C1 segment of cervical spinal cord (tissue), 14 donors: ENCODE measurements around the gene ZXDC.

Experiments
- DNase-seq, 14 donors: peaks; one replicate each; lab custom pipeline; 2025; lab: John Stamatoyannopoulos, UW

ZXDC gene

DNA sequence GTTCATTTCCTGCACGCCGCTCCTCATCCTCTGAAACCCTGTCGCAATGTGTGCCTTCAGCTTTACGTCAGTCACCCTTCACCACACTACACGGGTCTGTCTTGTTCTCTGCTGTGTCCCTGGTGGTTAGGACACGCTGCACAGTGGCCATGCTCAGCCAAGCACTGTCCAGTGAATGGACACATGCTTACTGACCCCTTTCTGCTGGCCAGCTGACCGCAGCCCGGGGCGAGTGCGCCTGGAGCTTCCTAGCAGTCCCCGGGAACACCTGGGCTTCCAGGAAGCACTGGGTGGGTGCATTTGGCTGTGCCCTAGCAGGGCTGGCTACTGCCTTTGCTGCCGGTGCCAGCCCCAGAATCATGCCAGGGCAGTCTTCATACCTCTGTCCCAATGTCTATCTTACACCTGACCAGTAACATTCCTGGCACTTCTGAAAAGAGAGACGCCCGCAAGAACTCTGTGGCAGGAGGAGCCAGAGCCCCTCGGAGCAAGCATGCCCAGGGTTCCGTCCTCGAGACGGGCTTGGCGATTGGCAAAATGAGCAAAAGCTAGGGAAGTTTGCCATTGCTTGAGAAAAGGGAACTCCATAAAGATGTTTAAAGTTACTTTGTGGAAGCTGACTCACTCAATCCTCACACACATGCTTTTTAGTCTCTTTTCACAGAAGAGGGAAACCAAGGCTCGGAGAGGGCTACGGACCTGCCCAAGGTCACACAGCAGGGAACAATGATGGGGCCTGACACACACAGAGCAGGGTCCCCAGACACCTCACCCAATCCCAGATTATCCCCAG is 15.7 kb upstream of the ZXDC start:
- DNase-seq, result no peak

DNA sequence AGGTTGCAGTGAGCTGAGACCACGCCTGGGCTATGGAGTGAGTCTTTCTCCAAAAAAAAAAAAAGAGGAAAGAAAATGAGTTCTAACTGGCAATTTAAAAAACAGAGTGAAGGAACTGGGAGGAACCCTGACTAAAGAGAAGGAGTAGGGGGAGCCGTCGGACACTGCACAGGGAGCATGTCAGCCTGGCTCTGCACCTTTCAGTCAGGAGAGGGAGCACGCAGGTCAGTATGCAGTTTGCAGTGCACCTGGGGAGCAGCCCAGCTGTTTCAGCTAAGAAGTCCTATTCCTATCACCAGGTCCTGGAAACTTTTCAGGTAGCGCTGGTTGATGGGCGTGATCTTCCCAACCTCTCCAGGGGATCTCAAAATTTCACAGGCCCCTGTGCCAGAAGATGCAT is 14.9 kb upstream of the ZXDC start:
- DNase-seq, result no peak

DNA sequence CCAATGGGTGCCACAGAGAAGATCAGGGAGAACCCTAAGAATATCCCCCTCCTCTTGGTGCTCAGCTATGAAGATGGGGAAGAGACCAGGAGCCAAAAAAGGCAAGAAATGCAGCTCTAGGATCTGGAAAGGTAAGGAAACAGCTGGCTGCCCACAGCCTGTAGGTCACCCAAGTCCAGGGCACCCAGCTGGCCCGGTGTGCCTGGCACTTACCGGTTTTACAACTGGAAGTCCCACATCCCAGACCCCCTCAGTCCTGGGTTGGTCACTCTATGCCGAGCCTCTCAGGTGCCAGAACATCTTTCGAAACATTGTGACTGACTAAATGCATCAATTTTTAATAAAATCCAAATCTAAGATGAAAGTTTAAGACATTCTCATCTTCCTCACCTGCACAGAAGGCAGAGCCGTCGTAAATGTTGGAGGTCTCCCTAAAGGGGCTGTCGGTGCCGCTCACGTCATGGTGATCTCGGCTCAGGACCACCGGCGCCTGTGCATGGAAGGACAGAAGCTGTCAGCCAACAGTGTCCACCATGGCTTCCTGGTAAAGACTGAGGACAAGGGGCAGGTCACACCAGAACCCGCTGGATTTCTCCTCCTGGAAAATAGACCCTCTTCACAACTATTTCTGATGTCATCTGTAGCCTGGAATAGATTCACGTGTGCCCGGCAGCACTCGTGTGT is 13.3 kb upstream of the ZXDC start:
- no peak for DNase-seq

DNA sequence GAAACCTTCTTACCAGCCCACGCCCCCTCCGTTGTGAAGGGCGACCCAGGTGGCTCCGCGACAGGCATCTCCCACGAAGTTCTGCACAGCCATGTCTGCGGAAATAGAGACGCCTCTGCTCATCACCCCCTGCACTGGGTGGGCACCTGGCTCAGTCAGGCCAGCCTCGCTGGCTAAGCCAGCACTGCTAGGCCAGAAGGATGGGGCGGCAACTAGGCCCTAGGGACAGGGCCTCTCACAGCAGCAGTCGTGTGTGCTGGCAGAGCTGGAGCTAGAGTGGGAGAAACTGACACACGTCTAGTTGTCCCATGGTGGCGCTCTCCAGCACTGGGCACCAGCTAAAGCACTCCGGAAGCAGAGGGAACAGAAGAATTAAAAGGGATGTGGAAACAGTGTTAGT is 12.5 kb upstream of the ZXDC start:
- no peak for DNase-seq

DNA sequence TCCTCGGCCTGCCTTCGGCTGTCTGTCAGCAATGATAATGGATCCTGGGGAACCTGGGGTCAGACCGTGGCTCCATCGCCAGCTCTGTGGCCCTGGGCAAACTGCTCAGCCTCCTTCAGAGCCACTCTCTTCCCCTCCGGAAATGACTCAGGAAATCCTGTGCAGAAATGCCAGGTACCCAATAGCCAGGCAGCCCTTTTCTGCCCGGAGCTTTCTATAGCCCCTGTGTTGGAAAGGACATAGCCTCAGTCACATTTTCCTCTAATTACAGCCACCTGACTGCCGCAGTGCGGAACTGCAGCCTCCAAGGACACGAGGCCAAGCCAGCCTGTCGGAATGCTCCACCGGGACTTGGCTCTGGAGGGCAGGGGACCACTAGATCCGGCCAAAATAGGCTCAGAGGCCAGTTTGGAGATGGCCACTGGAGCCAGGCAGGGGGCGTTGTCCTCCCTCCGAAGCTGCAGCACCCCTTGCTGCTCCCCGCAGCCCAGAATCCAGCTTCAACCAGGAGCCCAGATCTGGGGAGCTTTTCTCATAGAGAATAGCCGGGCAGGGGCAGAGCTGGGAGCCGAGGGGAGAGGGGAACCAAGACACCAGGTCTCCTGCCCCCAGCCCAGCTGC is 11.6 kb upstream of the ZXDC start:
- peak in 1 of 14 donors; percentile 32 for DNase-seq

DNA sequence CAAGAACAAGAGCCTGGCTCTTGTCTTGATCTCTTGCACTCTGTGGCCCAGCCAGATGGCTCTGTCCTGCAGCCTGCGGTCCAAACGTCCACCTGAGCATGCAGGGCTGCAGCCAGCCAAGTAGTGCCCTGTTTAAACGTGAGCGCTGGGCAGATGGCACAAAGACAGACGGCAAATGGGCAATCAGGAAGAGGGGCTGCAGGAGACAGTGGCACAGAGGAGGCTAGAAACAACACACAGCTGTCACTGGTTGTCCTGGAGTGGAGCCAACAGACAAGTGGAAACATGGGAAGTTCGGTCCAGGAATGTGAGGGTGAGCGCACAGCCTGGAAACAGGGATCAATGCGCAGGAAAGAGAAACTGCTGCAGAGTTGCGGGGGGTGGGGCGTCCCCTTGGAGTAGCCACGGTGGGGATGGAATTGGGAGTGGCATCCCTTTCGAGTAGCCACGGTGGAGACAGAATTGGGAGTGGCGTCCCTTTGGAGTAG is 10.7 kb upstream of the ZXDC start:
- peak in 1 of 14 donors; percentile 66 for DNase-seq

DNA sequence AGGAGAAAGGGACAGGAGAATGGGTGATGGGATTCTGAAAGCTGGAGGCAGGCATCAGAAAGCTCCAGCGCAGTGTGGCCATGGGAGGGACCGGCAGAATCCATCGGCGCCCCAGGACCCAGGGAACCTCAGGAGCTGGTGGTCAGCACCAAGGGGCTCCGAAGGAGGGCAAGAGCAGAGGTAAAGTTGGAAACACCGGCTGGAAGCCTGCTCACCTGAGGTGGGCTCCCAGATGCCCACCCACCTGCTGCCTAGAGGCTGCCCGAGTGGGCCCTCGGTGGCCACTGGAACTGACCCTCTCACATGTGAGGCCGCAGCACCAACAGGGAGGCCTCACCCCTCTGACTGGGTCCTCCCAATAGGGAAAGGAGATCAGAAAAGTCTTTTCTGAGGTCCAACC is 10.3 kb upstream of the ZXDC start:
- no peak for DNase-seq

DNA sequence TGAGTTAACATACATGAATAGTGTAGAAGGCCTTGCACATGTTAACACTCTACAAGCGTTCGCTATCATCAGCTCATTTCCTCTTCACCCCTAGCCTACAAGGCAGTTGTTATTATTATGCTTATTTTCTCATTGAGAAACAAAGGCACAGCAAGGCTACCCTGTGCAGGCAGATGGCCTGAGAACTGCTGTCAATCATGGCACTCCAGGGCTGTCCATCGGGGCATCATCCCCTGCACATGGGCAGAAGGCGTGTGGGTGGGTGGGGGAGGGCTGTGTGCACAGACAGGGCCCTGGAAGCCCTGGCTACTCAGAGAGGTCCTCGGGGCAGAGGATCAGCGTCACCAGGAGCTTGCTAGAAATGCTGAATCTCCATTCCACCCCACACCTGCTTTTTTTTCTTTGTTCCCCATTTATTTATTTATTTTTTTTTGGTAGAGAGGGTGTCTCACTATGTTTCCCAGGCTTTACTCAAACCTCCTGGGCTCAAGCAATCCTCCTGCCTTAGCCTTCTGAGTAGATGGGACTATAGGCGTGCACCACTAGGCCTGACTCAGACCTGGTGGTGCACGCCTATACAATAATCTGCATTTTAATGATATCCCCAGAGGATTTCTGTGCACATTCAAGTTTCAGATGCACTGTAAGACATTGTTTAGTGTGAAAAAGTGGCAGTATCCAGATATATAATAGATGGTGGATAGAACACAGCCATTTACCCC is 9.6 kb upstream of the ZXDC start:
- DNase-seq, result no peak

DNA sequence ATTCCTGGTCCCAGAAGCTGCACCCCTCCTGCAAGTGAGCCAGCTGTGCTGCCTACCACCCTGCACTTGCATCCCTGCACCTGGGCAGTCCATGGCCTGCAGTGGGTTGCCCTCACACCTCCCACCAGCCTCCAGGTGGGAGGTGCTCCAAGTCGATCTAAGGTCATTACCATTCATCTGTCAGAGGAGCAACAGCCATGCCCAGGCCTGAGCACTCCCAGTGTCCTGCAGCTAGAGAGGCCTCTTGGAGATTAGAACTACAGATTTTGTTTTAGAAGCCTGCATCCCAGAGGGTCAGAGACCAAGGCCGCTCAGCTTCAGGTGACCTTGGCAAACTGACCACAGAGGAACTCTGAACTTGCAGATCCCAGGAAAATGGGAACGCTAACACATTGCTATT is 9.0 kb upstream of the ZXDC start:
- no peak for DNase-seq

DNA sequence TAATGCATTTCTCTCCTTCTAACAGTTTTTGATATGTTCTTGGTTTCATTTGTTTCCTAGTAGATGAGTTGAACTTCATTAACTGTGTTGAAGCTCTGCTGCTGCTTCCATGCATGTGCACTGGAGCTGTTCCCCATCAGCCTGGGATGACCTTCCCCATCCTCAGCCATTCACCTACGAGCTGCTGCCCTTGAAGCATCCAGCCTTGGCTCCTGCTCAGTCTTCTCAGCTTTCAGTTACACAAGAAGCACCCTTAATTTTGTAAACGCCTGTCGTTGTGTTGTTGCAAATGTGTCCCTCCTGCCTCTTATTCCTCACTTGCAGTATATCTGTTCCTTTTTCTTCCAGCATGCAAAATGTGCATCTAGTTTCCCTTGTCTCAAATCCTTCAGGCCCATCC is 8.5 kb upstream of the ZXDC start:
- DNase-seq, result no peak

DNA sequence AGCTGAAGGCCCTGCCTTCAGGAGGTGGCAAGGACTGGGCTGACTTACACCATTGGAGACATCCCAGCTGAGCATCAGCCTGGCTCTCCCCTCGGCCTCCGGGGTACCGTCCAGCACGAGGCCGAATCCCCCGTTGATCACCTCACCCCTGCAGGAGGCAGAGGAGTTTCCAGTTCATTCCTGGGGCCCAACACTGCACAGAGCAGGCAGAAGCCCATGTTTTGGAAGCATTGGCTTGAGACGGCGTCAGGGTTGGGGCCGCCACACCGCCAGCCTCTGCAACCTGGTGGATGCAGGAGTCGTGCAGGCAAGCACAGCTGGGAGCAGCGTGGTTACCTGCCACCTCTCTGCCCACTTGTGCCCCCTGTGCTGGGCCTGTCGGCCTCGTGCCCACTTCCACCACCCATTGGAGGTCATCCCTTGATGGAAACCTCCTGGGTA is 7.7 kb upstream of the ZXDC start:
- DNase-seq, result no peak

DNA sequence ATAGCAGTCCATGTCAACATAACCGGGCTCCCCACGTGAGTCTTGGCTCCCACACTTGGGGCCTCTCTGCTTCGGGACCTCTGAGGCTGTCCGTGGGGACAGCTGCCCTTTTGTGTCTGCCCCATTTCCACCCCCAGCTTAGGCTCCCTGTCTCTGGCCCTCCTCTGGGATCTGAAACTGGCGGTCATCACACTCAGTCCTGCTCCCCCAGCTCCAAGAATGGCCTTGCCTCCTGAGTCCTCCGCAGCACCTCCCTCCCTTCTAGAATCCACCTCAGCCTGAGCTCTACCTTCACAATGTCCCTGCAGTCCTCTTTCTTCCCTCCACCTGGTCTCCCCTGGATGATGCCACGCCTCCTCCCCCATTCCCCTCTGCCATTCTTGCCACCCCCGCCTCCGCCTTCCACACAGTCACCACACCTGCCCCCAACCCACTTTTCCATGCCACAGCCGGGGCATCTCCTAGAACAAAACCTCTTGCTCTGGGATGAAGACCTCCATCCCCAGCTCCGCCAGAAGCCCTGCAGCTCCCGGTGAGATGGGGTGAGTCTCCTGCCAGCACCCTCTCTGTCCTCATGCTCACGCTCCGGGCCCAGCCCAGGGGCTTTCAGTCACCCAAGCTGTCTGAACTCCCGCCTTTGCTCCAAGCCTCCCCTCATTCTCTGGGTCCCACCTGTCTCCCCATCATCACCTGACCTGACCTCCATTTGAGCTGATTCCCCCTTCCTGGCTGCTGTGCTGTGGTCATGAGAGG is 7.0 kb upstream of the ZXDC start:
- DNase-seq, result no peak

DNA sequence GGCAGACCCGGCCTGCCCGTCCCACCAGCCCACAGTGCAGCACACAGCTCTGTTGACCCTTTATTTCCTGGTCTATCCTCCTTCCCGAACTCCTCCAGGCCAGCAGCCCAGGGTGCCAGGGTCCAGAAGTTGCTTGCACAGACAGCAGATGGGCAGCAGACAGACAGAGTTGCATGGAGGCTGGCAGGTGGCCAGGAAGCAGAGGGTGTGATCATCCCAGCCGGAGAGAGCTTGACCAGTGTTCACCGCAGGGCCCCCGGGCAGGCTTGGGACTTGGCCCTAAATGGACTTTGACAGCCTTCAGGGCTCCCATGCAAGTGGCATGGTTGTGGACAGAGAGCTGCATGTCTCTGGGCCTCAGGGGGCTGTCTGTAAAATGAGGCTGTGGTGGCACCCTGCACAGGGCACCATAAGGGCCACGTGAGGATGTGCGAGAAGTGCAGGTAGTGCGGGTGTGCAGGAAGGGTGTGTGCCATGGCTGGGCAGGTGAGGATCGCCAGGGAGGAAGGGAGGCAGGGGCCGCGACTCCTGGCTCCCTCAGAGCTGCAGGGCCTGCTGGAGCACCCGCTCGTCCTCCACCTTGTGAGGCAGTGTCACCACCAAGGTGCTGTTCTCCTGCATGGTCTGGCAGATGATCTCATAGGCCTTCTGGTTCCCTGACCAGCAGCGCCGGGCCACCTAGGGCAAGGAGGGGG is 6.3 kb upstream of the ZXDC start:
- peak in 1 of 14 donors; percentile 20 for DNase-seq

DNA sequence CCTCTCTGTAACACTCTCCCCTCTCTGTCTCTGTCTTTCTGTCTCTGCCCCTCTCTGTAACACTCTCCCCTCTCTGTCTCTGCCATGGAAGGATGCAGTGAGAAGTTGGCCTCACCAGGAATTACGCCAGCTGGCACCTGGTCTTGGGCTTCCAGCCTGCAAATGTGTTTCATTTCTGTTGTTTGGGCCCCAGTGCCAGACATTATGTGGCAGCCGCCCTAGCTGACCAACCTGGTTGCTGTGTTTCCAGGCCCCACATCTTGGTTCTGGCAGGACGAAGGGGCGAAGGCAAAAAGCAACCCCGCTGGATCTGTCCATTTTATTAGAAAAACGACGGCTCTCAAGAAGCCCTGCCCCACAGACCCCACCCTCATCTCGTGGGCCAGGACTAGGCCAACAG is 5.2 kb upstream of the ZXDC start:
- DNase-seq, result peak in 4 of 14 donors; percentile 10 to 90 (median 16)

DNA sequence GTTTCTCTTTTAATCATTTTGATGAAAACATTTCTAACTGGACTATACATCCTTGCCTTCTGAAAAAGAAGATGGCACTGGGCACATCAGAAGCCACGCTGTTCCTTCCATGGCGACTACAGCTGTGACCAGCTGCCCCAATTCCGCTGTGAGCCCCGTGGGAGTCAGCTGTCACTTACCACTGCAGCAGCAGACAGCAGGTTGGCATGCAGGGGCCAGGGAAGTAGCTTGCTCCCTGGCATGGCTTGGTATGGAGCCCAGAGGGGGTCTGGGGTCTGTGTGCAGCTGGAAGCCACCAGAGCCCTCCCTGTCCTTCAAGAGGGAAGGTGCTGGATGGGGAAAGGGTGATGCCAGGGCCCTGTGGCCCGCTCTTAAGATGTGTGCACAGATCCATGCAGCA is 4.5 kb upstream of the ZXDC start:
- DNase-seq, result no peak

DNA sequence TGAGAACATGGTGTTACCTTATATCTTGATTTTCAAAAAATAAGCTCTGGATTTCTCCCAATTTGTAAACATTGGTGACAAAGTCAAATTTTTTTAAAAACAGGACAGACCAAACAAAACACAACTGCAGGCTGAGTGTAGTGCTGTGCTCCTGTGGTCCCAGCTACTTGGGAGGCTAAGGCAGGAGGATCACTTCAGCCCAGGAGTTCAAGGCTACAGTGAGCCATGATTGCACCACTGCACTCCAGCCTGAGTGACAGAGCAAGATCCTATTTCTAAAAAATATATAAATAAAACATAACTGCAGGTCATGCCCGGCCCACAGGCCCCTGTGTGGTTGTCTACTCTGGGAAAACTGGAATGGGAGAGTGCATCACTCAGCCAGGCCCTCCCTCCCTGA is 4.0 kb upstream of the ZXDC start:
- no peak for DNase-seq

DNA sequence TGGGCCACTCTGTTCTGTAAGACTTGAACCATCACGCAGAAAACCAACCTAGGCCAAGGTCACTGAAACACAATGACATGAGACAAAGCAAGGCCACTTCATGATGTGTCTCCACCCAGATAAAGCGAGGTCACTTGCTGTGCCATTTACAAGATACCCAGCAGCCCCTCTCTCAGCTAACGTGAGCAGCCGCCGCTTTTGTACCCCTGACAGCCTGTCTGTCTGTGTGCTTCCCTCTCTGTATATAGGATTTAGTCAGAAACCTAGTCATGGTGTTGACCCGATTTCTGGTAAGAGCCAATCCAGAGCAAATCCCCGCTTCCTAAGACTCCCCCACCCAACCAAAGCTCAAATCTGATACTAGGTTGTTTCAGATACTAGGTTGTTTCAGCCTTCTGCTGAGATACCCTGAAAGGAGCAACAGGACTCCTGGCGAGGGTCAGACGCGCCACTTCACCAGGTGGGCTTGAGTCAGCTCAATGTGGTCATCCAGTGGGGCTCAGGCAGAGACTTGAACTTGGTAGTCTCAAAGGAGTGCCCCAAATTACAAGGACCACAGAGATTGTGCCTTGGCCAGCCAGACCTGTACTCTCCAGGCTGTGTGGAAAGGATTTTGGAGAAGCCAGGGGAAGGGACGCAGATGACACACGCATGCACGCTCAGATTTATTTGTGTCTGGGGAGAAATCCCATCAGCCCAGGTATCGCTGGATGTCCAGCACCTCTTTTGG is 3.1 kb upstream of the ZXDC start:
- DNase-seq, result no peak

DNA sequence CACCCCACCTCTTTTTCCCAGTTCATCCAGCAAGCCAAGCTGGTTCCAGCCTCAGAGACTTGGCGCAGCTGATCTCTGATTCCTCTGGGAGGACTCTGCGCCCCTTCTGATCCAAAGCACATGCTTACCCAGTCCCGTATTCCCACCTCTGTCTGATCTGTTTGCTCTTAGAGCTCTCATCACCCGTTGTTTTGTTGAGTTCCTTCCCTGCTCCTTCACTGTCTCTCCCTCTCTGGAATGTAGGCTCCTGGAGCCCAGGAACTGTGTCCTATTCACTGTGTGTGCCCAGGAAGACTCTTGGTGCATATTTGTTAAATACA is 1.3 kb upstream of the ZXDC start:
- no peak for DNase-seq

DNA sequence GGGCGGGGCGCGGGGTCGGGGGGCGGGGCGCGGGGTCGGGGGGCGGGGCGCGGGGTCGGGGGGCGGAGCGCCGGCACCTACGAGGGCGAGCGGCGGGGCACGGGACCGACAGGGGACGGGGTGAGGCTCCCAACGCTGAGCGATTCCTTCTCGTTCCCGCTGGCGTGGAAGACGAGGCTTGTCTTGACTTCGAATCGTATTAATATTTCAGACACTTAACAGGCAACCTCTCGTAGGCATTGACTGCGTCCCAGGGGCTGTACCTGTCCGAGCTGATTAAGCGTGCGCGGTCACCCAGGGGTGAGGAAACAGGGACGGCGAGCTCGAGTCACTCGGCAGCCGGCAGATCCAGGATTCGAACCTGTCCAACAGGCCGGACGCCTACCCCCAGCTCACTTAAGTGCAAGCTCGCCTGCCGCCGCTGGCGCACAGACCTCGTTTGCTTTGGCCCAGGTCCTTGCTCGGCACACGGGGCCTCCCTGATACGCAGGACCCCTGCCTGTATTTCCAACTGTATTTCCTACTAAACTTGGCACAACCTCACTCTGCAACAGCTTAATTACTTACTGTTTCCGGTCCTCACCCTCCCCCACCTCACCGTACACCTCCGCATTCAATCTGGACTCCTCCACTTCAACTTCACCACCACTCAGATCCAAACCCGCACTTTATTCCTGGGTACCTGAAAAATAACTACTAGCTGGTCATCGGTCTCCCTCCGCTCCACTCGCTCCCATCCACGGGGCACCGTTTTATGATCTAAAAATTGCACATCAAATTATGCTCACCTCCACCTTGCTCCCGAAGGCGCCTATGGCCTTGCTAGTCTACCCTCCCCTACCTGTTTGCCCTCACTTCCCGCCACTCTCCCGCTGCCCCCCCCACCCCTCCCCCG is 722 bp upstream of the ZXDC start:
- peak in 8 of 14 donors; percentile 55 to 88 (median 80) for DNase-seq
